Karpas-422 (cell line): ENCODE measurements around the gene MEX3C. TPM values are rescaled to one million over a fixed set of nuclear protein-coding genes. Genes with fewer than 3 reads are reported as not detected.

Experiments used
- DNase-seq: peaks from one replicate; pipeline ENCODE4 v3.0.0-alpha.2; 2015
- H2AFZ ChIP-seq: fragments of 200-600 bp; sonication (generic); 2 replicates; pipeline ENCODE4 v1.6.1; 2014; ENCODE audit warnings: antibody characterized with exemption, low read length, mixed read lengths
- H3K27ac ChIP-seq: fragments of 200-600 bp; sonication (generic); 2 replicates; pipeline ENCODE4 v1.5.1; 2014; ENCODE audit warnings: mild to moderate bottlenecking, low read length, moderate library complexity
- H3K27me3 ChIP-seq: fragments of 200-600 bp; sonication (generic); 2 replicates; pipeline ENCODE4 v1.6.1; 2014; ENCODE audit warnings: low read length, mixed read lengths
- H3K36me3 ChIP-seq: fragments of 200-600 bp; sonication (generic); 2 replicates; pipeline ENCODE4 v1.6.1; 2014; ENCODE audit warnings: low read length, mixed read lengths; ENCODE audit not compliant: insufficient read depth
- H3K4me1 ChIP-seq: fragments of 200-600 bp; sonication (generic); 2 replicates; pipeline ENCODE4 v1.6.1; 2014; ENCODE audit warnings: mild to moderate bottlenecking, low read length, mixed read lengths
- H3K4me2 ChIP-seq: fragments of 200-600 bp; sonication (generic); 2 replicates; pipeline ENCODE4 v1.6.1; 2014; ENCODE audit warnings: low read length, low read depth, mild to moderate bottlenecking; ENCODE audit not compliant: poor library complexity, severe bottlenecking
- H3K4me3 ChIP-seq: fragments of 200-600 bp; sonication (generic); 2 replicates; pipeline ENCODE4 v1.5.1; 2014; ENCODE audit warnings: mild to moderate bottlenecking, antibody characterized with exemption, low read length, mixed read lengths
- H3K79me2 ChIP-seq: fragments of 200-600 bp; sonication (generic); 2 replicates; pipeline ENCODE4 v1.6.1; 2014; ENCODE audit warnings: mild to moderate bottlenecking, low read length, mixed read lengths
- H3K9ac ChIP-seq: fragments of 200-600 bp; sonication (generic); 2 replicates; pipeline ENCODE4 v1.6.0; 2014; ENCODE audit warnings: low read length
- H3K9me2 ChIP-seq: fragments of 200-600 bp; sonication (generic), shearing (Covaris generic); replicated peaks from 2 replicates; pipeline ENCODE4 v1.6.0; 2014; ENCODE audit warnings: mild to moderate bottlenecking, low read length, moderate library complexity; ENCODE audit not compliant: insufficient read depth
- H3K9me3 ChIP-seq: fragments of 300-700, 200-600 bp; sonication (generic); 2 replicates; pipeline ENCODE4 v1.6.1; 2014; ENCODE audit warnings: low read length, mixed read lengths
- H4K20me1 ChIP-seq: fragments of 200-600 bp; sonication (generic); 2 replicates; pipeline ENCODE4 v1.6.1; 2014; ENCODE audit warnings: mild to moderate bottlenecking, antibody characterized with exemption, low read length, low read depth; ENCODE audit not compliant: insufficient read depth
- total RNA-seq: library from RNA; depleted of rRNA; stranded (reverse); fragments of >200 nt; shearing (Covaris generic); gene quantifications from 2 replicates; pipeline ENCODE4 v1.2.3, GENCODE V29; 2014; ENCODE audit warnings: low replicate concordance

Gene MEX3C
- total RNA-seq, 1 experiment from 2014 or later = 43.7 TPM

- no peak overlapping the region for H2AFZ ChIP-seq
- H4K20me1 ChIP-seq = no peaks in the 10 kb centered on the region
- H3K4me3 ChIP-seq = no peak overlapping the region
- no peak overlapping the region for H3K9ac ChIP-seq
- H3K27me3 ChIP-seq = 0 out of 2 replicates have a peak, but pooled peaks cover 2% of the 10 kb centered on the region
- H3K4me1 ChIP-seq = no peaks in the 10 kb centered on the region
- H3K27ac ChIP-seq = no peak overlapping the region
- no peaks in the 10 kb centered on the region for H3K79me2 ChIP-seq
- no peak for DNase-seq
- no peaks in the 10 kb centered on the region for H3K9me3 ChIP-seq
- 0 out of 2 replicates have a peak, but pooled peaks cover 3% of the 10 kb centered on the region for H3K9me2 ChIP-seq
- H3K36me3 ChIP-seq = no peaks in the 10 kb centered on the region
- no peak overlapping the region for H3K4me2 ChIP-seq
These were observed 29.3 kb upstream of the MEX3C start for GRCh38 chr18:51226587-51227350.

DNA sequence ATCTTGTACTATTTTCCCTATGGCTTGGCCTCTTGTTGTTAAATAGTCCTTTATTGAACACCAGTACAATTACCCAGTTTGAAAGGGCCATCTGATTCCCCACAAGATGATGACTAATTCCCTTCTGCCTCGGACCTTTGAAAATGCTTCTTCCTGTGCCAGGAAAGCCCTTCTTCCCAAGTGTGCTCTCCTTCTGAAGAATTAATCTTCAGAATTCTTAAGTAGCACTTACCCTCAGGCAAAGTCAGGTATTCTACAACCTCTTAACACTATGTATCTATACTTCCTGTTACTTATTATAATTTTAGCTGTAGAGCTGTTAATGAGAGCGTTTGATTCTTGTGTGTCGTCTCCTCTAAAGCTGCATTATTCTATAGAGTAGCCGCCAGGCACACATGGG lies 28.6 kb upstream of the MEX3C start:
- H3K27ac ChIP-seq = no peak overlapping the region
- H3K9me2 ChIP-seq = 0 out of 2 replicates have a peak, but pooled peaks cover 3% of the 10 kb centered on the region

GRCh38 chr18:51212606-51213005 lies 15.1 kb upstream of the MEX3C start:
- Histone ChIP-seq H2AFZ (no peak overlapping the region), H3K4me3 (no peak overlapping the region), H3K9me3 (no peaks in the 10 kb centered on the region), H3K9me2 (no peaks in the 10 kb centered on the region), H3K27ac (no peak overlapping the region), H3K27me3 (no peaks in the 10 kb centered on the region), H3K36me3 (no peaks in the 10 kb centered on the region), H3K9ac (no peak overlapping the region), H3K4me1 (no peaks in the 10 kb centered on the region), H3K4me2 (no peak overlapping the region), H4K20me1 (no peaks in the 10 kb centered on the region), H3K79me2 (no peaks in the 10 kb centered on the region)
- no peak for DNase-seq

More for the DNA sequence above, 28.6 kb upstream of the MEX3C start:
- H3K27me3 ChIP-seq = 0 out of 2 replicates have a peak, but pooled peaks cover 2% of the 10 kb centered on the region
- no peaks in the 10 kb centered on the region for H3K4me1 ChIP-seq
- H3K36me3 ChIP-seq = no peaks in the 10 kb centered on the region
- no peak overlapping the region for H3K4me3 ChIP-seq
- DNase-seq = no peak
- no peak overlapping the region for H3K9ac ChIP-seq
- H2AFZ ChIP-seq = no peak overlapping the region
- no peaks in the 10 kb centered on the region for H3K9me3 ChIP-seq
- H3K79me2 ChIP-seq = no peaks in the 10 kb centered on the region
- H3K4me2 ChIP-seq = no peak overlapping the region
- H4K20me1 ChIP-seq = no peaks in the 10 kb centered on the region

- Histone ChIP-seq H3K9me3 (no peaks in the 10 kb centered on the region), H3K36me3 (no peaks in the 10 kb centered on the region), H3K9ac (no peak overlapping the region), H3K9me2 (no peaks in the 10 kb centered on the region), H2AFZ (no peak overlapping the region), H4K20me1 (no peaks in the 10 kb centered on the region), H3K4me2 (no peak overlapping the region), H3K4me1 (no peaks in the 10 kb centered on the region), H3K4me3 (no peak overlapping the region), H3K27me3 (no peaks in the 10 kb centered on the region), H3K27ac (no peak overlapping the region), H3K79me2 (no peaks in the 10 kb centered on the region)
- no peak for DNase-seq
These were observed 14.1 kb upstream of the MEX3C start for GRCh38 chr18:51211552-51211951.

DNA sequence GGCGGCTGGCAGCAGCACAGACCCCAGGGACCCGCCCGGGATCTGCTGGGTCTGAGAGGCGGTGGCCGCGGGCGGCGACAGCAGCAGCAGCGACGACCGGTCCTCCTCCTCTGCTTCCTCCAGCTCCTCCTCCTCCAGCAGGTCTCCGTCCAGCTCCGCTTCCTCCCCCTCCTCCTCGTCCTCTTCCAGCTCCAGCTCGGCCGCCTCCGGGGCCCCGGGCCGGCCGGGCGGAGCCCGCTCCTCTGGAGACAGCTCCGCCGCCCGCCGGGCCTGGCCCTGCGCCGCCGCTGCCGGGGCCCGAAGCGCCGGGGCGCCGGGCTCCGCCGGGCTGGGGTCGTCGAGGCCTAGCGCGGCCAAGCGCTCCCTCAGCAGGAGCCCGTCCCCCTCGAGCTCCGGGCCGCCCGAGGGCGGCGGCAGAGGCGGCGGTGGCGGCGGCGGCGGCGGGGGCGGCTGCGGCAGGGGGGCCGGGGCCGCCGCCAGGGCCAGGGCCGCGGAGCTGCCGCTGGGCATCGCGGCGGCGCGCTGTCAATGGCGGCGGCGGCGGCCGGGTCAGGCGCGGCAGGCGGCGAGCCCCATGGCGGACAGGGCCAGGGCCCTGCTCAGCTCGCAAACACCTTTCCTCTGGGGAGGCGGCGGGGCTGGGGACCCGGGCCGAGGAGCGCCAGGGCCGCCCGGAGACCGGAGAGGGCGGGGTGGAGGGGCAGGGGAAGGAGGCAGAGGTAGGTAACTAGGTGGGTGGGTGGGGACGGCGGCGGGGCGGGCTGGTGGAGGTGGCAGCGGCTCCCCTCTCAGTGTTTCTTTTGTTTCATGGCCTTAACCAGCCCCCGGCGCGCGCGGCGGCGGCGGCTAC lies 445 bp downstream of the MEX3C start:
- Histone ChIP-seq H3K27ac (no peak overlapping the region; the same call in 1 of the 2 replicates), H3K9me3 (no peaks in the 10 kb centered on the region), H3K27me3 (no peaks in the 10 kb centered on the region; the same call in none of the 2 replicates), H3K4me3 (peak overlapping the region; percentile 90), H4K20me1 (peaks cover 16% of the 10 kb centered on the region), H3K36me3 (no peaks in the 10 kb centered on the region), H3K9me2 (no peaks in the 10 kb centered on the region), H3K4me1 (peaks cover 42% of the 10 kb centered on the region), H3K4me2 (peak overlapping the region; percentile 57), H3K79me2 (peaks cover 48% of the 10 kb centered on the region), H3K9ac (peak overlapping the region; percentile 91), H2AFZ (0 out of 2 replicates have a peak overlapping the region, but pooled peaks have one; percentile 16)
- DNase-seq = peak; percentile 77

- no peaks in the 10 kb centered on the region; the same call in 1 of the 2 replicates for H3K27me3 ChIP-seq
- H3K79me2 ChIP-seq = peaks cover 55% of the 10 kb centered on the region
- H2AFZ ChIP-seq = 0 out of 2 replicates have a peak overlapping the region, but pooled peaks have one; percentile 16
These were observed 1.2 kb downstream of the MEX3C start for GRCh38 chr18:51196118-51196810.

DNA sequence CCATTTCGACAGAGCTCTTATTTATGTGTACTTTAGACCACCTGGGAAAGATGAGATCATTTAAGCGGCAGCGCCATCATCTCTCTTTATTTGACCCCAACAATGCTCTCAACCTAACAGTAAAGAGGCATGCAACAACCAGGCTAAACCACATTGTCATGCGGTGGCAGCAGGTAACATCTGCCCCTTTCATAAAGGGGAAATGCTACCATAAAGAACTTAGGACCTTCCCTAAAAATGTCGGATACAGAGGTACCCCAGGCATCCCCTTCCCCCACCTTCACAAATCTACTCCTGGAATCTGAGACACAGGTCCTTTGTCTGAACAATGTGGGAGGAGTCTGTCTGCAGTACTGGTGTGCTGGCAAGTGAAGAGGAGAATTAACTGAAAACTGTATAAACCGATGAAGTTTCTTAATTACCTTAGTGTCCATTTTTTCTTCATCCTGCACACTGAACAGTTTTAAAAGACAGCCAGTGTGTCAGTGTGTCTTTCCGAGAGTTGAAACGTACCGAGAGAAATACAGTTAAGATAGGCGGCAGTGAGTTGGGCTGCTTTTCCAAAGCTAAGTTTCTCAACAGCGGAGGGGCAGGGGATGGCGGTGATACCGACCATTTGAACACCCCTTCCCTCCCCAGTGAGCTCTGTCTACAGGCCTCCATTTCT lies 1.9 kb downstream of the MEX3C start:
- H3K9me2 ChIP-seq = no peaks in the 10 kb centered on the region

More at GRCh38 chr18:51196118-51196810, 1.2 kb downstream of the MEX3C start:
- no peaks in the 10 kb centered on the region for H3K36me3 ChIP-seq
- peak overlapping the region; percentile 90 for H3K4me3 ChIP-seq
- peak overlapping the region; percentile 0; the same call in 1 of the 2 replicates for H3K27ac ChIP-seq
- H3K9me2 ChIP-seq = no peaks in the 10 kb centered on the region
- peak overlapping the region; percentile 57 for H3K4me2 ChIP-seq
- peaks cover 16% of the 10 kb centered on the region for H4K20me1 ChIP-seq
- peak; percentile 67 for DNase-seq
- H3K9me3 ChIP-seq = no peaks in the 10 kb centered on the region
- H3K9ac ChIP-seq = peak overlapping the region; percentile 91
- peaks cover 49% of the 10 kb centered on the region for H3K4me1 ChIP-seq

More for the DNA sequence above, 1.9 kb downstream of the MEX3C start:
- DNase-seq = peak; percentile 71
- peaks cover 56% of the 10 kb centered on the region for H3K4me1 ChIP-seq
- peaks cover 62% of the 10 kb centered on the region for H3K79me2 ChIP-seq
- H3K4me2 ChIP-seq = peak overlapping the region; percentile 57
- no peaks in the 10 kb centered on the region for H3K36me3 ChIP-seq
- H3K9me3 ChIP-seq = no peaks in the 10 kb centered on the region
- peaks cover 16% of the 10 kb centered on the region for H4K20me1 ChIP-seq
- H3K9ac ChIP-seq = peak overlapping the region; percentile 91
- no peaks in the 10 kb centered on the region; the same call in 1 of the 2 replicates for H3K27me3 ChIP-seq
- no peak overlapping the region for H2AFZ ChIP-seq
- peak overlapping the region; percentile 90 for H3K4me3 ChIP-seq
- H3K27ac ChIP-seq = peak overlapping the region; percentile 0; the same call in 1 of the 2 replicates
